Liver (tissue), 9 donors: Measurements from ENCODE around the gene FAM78A. TPM values are rescaled to one million over a fixed set of nuclear protein-coding genes. Genes with fewer than 3 reads are reported as not detected.

Source experiments
- DNase-seq: peaks from one replicate; pipeline ENCODE4 v3.0.0-alpha.2; 2017; ENCODE audit warnings: low spot score
- H3K27ac ChIP-seq, 2 donors: one replicate each; pipeline ENCODE4 v1.7.0; 2013; ENCODE audit warnings: inconsistent platforms in 2 of 2, low read length in 2 of 2, control low read depth in 1 of 2, low read depth in 1 of 2, mild to moderate bottlenecking in 1 of 2
- H3K27me3 ChIP-seq, 4 donors: one replicate each; pipeline versions ENCODE4 v1.6.1 to v1.7.0; 2013; ENCODE audit warnings: low read length in 3 of 4, inconsistent platforms in 1 of 4, mild to moderate bottlenecking in 1 of 4, moderate library complexity in 1 of 4; ENCODE audit not compliant: control insufficient read depth in 4 of 4, insufficient read depth in 4 of 4
- H3K36me3 ChIP-seq, 4 donors: one replicate each; pipeline versions ENCODE4 v1.6.1 to v1.7.0; 2013; ENCODE audit warnings: low read length in 3 of 4, mild to moderate bottlenecking in 3 of 4, low read depth in 1 of 4, moderate library complexity in 1 of 4; ENCODE audit not compliant: control insufficient read depth in 4 of 4, insufficient read depth in 3 of 4
- H3K4me1 ChIP-seq, 4 donors: one replicate each; pipeline versions ENCODE4 v1.6.1 to v1.7.0; 2013; ENCODE audit warnings: low read length in 3 of 4, mild to moderate bottlenecking in 3 of 4, moderate library complexity in 1 of 4; ENCODE audit not compliant: control insufficient read depth in 4 of 4, insufficient read depth in 4 of 4
- H3K4me3 ChIP-seq, 3 donors: one replicate each; pipeline versions ENCODE4 v1.6.1 to v1.7.0; 2013; ENCODE audit warnings: low read length in 3 of 3, control low read depth in 1 of 3, low read depth in 1 of 3, mild to moderate bottlenecking in 1 of 3
- H3K9ac ChIP-seq, 2 donors: one replicate each; pipeline ENCODE4 v1.7.0; 2013; ENCODE audit warnings: low read length in 2 of 2, mild to moderate bottlenecking in 2 of 2, moderate library complexity in 2 of 2, control low read depth in 1 of 2, low read depth in 1 of 2
- H3K9me3 ChIP-seq, 4 donors: one replicate each; pipeline versions ENCODE4 v1.6.1 to v1.7.0; 2013; ENCODE audit warnings: low read length in 3 of 4; ENCODE audit not compliant: control insufficient read depth in 4 of 4
- ATF3 ChIP-seq: IDR thresholded peaks from 2 replicates; pipeline ENCODE4 v1.6.1; 2016; ENCODE audit warnings: antibody characterized with exemption
- CTCF ChIP-seq: fragments of 150-350 bp; IDR thresholded peaks from 2 replicates; pipeline ENCODE4 v1.5.1; 2017; ENCODE audit warnings: improper control_type of control experiment, low read depth, low read length; ENCODE audit not compliant: missing input control
- FOXA1 ChIP-seq: IDR thresholded peaks from 2 replicates; pipeline ENCODE4 v1.6.1; 2016; ENCODE audit warnings: antibody characterized with exemption
- FOXA2 ChIP-seq: IDR thresholded peaks from 2 replicates; pipeline ENCODE4 v1.6.1; 2016; ENCODE audit warnings: antibody characterized with exemption
- GABPA ChIP-seq, 2 donors: IDR thresholded peaks in 1 of 2; conservative IDR thresholded peaks in 1 of 2; 2 replicates each; pipeline ENCODE4 v1.6.1; 2016; ENCODE audit warnings: antibody characterized with exemption in 2 of 2, mild to moderate bottlenecking in 1 of 2, moderate library complexity in 1 of 2
- HNF4A ChIP-seq, 2 donors: conservative IDR thresholded peaks; 2 replicates each; pipeline ENCODE4 v1.6.1; 2016; ENCODE audit warnings: antibody characterized with exemption in 2 of 2, mild to moderate bottlenecking in 2 of 2
- JUND ChIP-seq, 2 donors: IDR thresholded peaks; 2 replicates each; pipeline ENCODE4 v1.6.1; 2016; ENCODE audit warnings: antibody characterized with exemption in 2 of 2
- NR2F2 ChIP-seq: IDR thresholded peaks from 2 replicates; pipeline ENCODE4 v1.6.1; 2016; ENCODE audit warnings: antibody characterized with exemption
- RAD21 ChIP-seq, 2 donors: IDR thresholded peaks; 2 replicates each; pipeline ENCODE4 v1.6.1; 2016; ENCODE audit warnings: antibody characterized with exemption in 2 of 2, mild to moderate bottlenecking in 2 of 2
- REST ChIP-seq: IDR thresholded peaks from 2 replicates; pipeline ENCODE4 v1.6.1; 2016; ENCODE audit warnings: antibody characterized with exemption, mild to moderate bottlenecking
- RXRA ChIP-seq, 2 donors: IDR thresholded peaks; 2 replicates each; pipeline ENCODE4 v1.6.1; 2017 to 2018; ENCODE audit warnings: antibody characterized with exemption in 2 of 2, mild to moderate bottlenecking in 1 of 2
- SP1 ChIP-seq: IDR thresholded peaks from 2 replicates; pipeline ENCODE4 v1.6.1; 2018; ENCODE audit warnings: antibody characterized with exemption, mild to moderate bottlenecking
- TAF1 ChIP-seq: conservative IDR thresholded peaks from 2 replicates; pipeline ENCODE4 v1.6.1; 2016; ENCODE audit warnings: antibody characterized with exemption, mild to moderate bottlenecking
- YY1 ChIP-seq: IDR thresholded peaks from 2 replicates; pipeline ENCODE4 v1.6.1; 2016; ENCODE audit warnings: antibody characterized with exemption, mild to moderate bottlenecking
- WGBS: extraction: QIAGEN DNeasy Blood & Tissue Kit; methylation state at CpG from one replicate; pipeline ENCODE4 v1.1.7; 2013; 5-methylcytosine and 5-hydroxymethylcytosine counted together
- polyA plus RNA-seq, 2 donors: library from polyadenylated mRNA; stranded (reverse) in 1 of 2; unstranded in 1 of 2; fragments of 200-250 nt in 1 of 2; fragments of >200 nt in 1 of 2; fragmentation: Nextera tagmentation in 1 of 2; extraction: Ambion mirVana in 1 of 2; gene quantifications; one replicate each; pipeline versions ENCODE4 v1.2.1 to v1.2.3, GENCODE V29; 2013 to 2015
- total RNA-seq, 2 donors: library from RNA; depleted of rRNA; stranded (reverse); fragments of >200 nt; gene quantifications; one replicate each; pipeline ENCODE4 v1.2.3, GENCODE V29; 2014
- donor health status: healthy.
- donor health status: healthy.
- donor health status: healthy.
- donor health status: healthy.
- donor health status: healthy.

FAM78A gene
- total and polyA plus RNA-seq, 4 donors: 0.25 to 6.6 (median 1.7) TPM

GRCh38 chr9:131323629-131324028 is 47.3 kb upstream of the FAM78A start:
- Histone ChIP-seq H3K27ac (no peak overlapping the region), H3K9ac (no peak overlapping the region), H3K4me3 (no peak overlapping the region), H3K9me3 (no peaks in the 10 kb centered on the region), H3K27me3 (no peaks in the 10 kb centered on the region), H3K36me3 (no peaks in the 10 kb centered on the region), H3K4me1 (no peaks in the 10 kb centered on the region)
- WGBS: 85% methylated on average over 8 of the region's 8 CpGs
- TF ChIP-seq FOXA1 (no peak), SP1 (no peak), GABPA (IDR thresholded peaks at IDR 0.05 in 1 of 2, conservative IDR thresholded peaks at IDR 0.05 in 1 of 2) (no peak), REST (no peak), RAD21 (IDR thresholded peaks at IDR 0.05) (no peak), YY1 (no peak), HNF4A (conservative IDR thresholded peaks at IDR 0.05) (no peak), CTCF (no peak), RXRA (IDR thresholded peaks at IDR 0.05) (no peak), NR2F2 (no peak), FOXA2 (no peak)
- no peak for DNase-seq

GRCh38 chr9:131320031-131320685 is 43.8 kb upstream of the FAM78A start:
- Histone ChIP-seq H3K9ac (no peak overlapping the region), H3K4me3 (no peak overlapping the region), H3K9me3 (no peaks in the 10 kb centered on the region), H3K36me3 (no peaks in the 10 kb centered on the region), H3K27me3 (no peaks in the 10 kb centered on the region), H3K4me1 (no peaks in the 10 kb centered on the region), H3K27ac (no peak overlapping the region)
- no peak for DNase-seq
- 86% methylated on average over 19 of the region's 19 CpGs for WGBS
- TF ChIP-seq YY1 (no peak), FOXA2 (no peak), HNF4A (conservative IDR thresholded peaks at IDR 0.05) (no peak), TAF1 (no peak), CTCF (no peak), RAD21 (IDR thresholded peaks at IDR 0.05) (no peak), ATF3 (no peak), JUND (IDR thresholded peaks at IDR 0.05) (no peak)
